Astrocyte of the spinal cord (primary cell): ENCODE results near the gene COQ10A.
"Not testable (repeated sequence)": the region's sequence is repeated elsewhere in the genome, so short reads cannot be mapped to it uniquely, and the experiment has no call there.

Experiments
- DNase-seq: peaks from one replicate; pipeline ENCODE4 v3.0.0; 2011; ENCODE audit warnings: low read depth, low spot score
- H3K4me3 ChIP-seq: 2 replicates; pipeline ENCODE4 v1.5.1; 2011; ENCODE audit warnings: low read depth, mild to moderate bottlenecking, low read length, moderate library complexity
- CTCF ChIP-seq: IDR thresholded peaks from 2 replicates; pipeline ENCODE4 v1.5.1; 2012; ENCODE audit warnings: low read depth, mild to moderate bottlenecking, low read length, inconsistent platforms
- in situ Hi-C: cut with HindIII; loops from 2 replicates; pipeline ENCODE4 v1.10.0; 2017; ENCODE audit warnings: low sequenced_read_pairs

The COQ10A gene

DNA sequence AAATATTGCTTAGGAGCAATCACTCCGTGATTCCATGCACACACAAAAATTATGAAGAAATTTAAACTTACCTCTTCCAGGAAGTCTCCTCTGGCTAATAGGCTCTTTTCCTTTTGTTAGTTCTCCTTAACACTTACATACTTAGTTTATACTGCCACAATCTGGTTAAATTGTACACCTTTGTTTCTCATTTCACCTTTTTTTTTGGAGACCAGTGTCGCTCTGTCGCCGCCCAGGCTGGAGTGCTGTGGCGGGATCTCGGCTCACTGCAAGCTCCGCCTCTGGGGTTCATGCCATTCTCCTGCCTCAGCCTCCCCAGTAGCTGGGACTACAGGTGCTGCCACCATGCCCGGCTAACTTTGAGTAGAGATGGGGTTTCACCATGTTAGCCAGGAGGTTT lies 6.4 kb upstream of the COQ10A start:
- in situ Hi-C loops, result no loop called here
- no peak for DNase-seq
- no peak for TF ChIP-seq CTCF

GRCh38 chr12:56260921-56261320 lies 5.8 kb upstream of the COQ10A start:
- in situ Hi-C loops, result no loop called here
- no peak for DNase-seq
- TF ChIP-seq CTCF, result no peak
- no peak overlapping the region for H3K4me3 ChIP-seq

More for the DNA sequence above, 6.4 kb upstream of the COQ10A start:
- H3K4me3 ChIP-seq, result no peak overlapping the region

GRCh38 chr12:56261503-56262232 lies 5.1 kb upstream of the COQ10A start:
- no peak for TF ChIP-seq CTCF
- no peak overlapping the region for H3K4me3 ChIP-seq
- peak; percentile 49 for DNase-seq
- in situ Hi-C loops, result no loop called here

DNA sequence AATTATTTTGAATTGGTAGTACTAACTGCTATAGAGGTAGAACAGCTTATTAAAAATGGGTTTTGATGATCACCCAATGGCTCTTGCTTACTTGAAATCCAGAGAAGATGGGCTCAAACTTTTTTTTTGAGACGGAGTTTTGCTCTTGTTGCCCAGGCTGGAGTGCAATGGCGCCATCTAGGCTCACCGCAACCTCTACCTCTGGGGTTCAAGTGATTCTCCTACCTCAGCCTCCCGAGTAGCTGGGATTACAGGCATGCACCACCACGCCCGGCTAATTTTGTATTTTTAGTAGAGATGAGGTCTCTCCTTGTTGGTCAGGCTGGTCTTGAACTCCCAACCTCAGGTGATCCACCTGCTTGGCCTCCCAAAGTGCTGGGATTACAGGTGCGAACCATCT lies 3.8 kb upstream of the COQ10A start:
- in situ Hi-C loops, H3K4me3 ChIP-seq, DNase-seq: not testable (repeated sequence)

- in situ Hi-C loops, result not testable (repeated sequence)
- peak; percentile 17 for DNase-seq
- H3K4me3 ChIP-seq, result peak overlapping the region; percentile 72
Observed at GRCh38 chr12:56266068-56266692, 562 bp upstream of the COQ10A start.

- DNase-seq, result no peak
- in situ Hi-C loops, result no loop called here
- no peak for TF ChIP-seq CTCF
- peak overlapping the region; percentile 72 for H3K4me3 ChIP-seq
Observed at GRCh38 chr12:56267443-56268071, 815 bp downstream of the COQ10A start.

DNA sequence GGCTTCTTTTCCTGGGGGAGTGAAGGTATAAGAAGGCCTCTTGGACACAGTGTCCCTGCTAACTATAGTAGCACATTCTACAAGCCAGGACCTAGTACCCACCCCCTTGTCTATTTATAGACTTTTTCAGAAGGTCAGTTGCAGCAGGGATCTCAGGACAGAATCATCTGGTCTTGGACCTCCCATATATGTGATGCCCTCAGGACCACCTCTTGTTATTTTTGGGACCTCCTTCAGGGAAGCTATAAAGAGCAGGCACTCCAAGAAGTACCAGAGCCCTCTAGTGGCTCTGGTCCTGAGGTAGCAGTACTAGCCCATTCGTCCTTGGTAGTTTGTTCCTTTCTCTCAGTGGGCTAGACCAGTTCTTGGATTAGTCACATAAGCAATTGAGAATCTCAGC lies 4.3 kb downstream of the COQ10A start:
- TF ChIP-seq CTCF, result peak; percentile 60
- peak; percentile 31 for DNase-seq
- no peak overlapping the region for H3K4me3 ChIP-seq
- in situ Hi-C loops, result no loop called here

GRCh38 chr12:56272468-56272867 lies 5.7 kb downstream of the COQ10A start:
- H3K4me3 ChIP-seq, in situ Hi-C loops, DNase-seq: not testable (repeated sequence)
